Suprapubic skin (tissue), 4 donors: ENCODE measurements around the gene OTOF. TPM values are rescaled to one million over a fixed set of nuclear protein-coding genes. Genes with fewer than 3 reads are reported as not detected.

Experiments
- DNase-seq, 2 donors: peaks; one replicate each; pipeline ENCODE4 v3.0.0-alpha.2; 2019; ENCODE audit warnings: low spot score in 2 of 2
- H3K27ac ChIP-seq: fragments of 200-600 bp; sonication (generic); one replicate; pipeline ENCODE4 v1.5.1; 2019
- H3K27me3 ChIP-seq: fragments of 200-600 bp; sonication (generic); one replicate; pipeline ENCODE4 v1.5.1; 2019
- H3K36me3 ChIP-seq: fragments of 200-600 bp; sonication (generic); one replicate; pipeline ENCODE4 v1.5.1; 2019
- H3K4me1 ChIP-seq: fragments of 200-600 bp; sonication (generic); one replicate; pipeline ENCODE4 v1.5.1; 2019
- H3K4me3 ChIP-seq: fragments of 200-600 bp; sonication (generic); one replicate; pipeline ENCODE4 v1.5.1; 2019; ENCODE audit warnings: mild to moderate bottlenecking
- H3K9me3 ChIP-seq: fragments of 200-600 bp; sonication (generic); one replicate; pipeline ENCODE4 v1.5.1; 2019
- CTCF ChIP-seq, 2 donors: fragments of 200-600 bp in 1 of 2; fragments of 450-650 bp in 1 of 2; sonication (generic) in 1 of 2; IDR thresholded peaks; one replicate each; pipeline ENCODE4 v1.5.1; 2016 to 2019; ENCODE audit warnings: antibody characterized with exemption in 2 of 2, mild to moderate bottlenecking in 1 of 2, moderate library complexity in 1 of 2
- EP300 ChIP-seq: sonication (generic); formaldehyde crosslinking; IDR thresholded peaks from one replicate; pipeline ENCODE4 v1.6.1; 2017; ENCODE audit warnings: antibody characterized with exemption
- POLR2A ChIP-seq, 2 donors: fragments of 450-650 bp; IDR thresholded peaks; one replicate each; pipeline ENCODE4 v1.6.1; 2017; ENCODE audit warnings: antibody characterized with exemption in 2 of 2, mild to moderate bottlenecking in 2 of 2, moderate library complexity in 2 of 2
- POLR2AphosphoS5 ChIP-seq, 3 donors: sonication (generic); formaldehyde crosslinking; IDR thresholded peaks; one replicate each; pipeline ENCODE4 v1.6.1; 2017; ENCODE audit warnings: antibody characterized with exemption in 3 of 3
- WGBS: methylation state at CpG from one replicate; pipeline ENCODE4 v1.1.5; 2018; 5-methylcytosine and 5-hydroxymethylcytosine counted together
- total RNA-seq, 4 donors: library from RNA; depleted of rRNA; stranded (reverse); fragments of >200 nt; gene quantifications; one replicate each; pipeline ENCODE4 v1.1.0, GENCODE V29; 2016

The OTOF gene
- total RNA-seq, 4 donors from 2014 or later, result 0.16 to 0.39 (median 0.17) TPM; not detected in 1

- no peak overlapping the region for H3K4me3 ChIP-seq
- no peaks in the 10 kb centered on the region for H3K36me3 ChIP-seq
- peaks cover 5% of the 10 kb centered on the region for H3K27me3 ChIP-seq
- H3K9me3 ChIP-seq, result no peaks in the 10 kb centered on the region
- 95% methylated on average over 9 of the region's 9 CpGs for WGBS
- TF ChIP-seq POLR2AphosphoS5 (IDR thresholded peaks at IDR 0.05), result no peak
- TF ChIP-seq POLR2A (IDR thresholded peaks at IDR 0.05), result no peak
- no peak for TF ChIP-seq CTCF (IDR thresholded peaks at IDR 0.05)
- TF ChIP-seq EP300, result no peak
- no peak for DNase-seq
- H3K4me1 ChIP-seq, result no peaks in the 10 kb centered on the region
- no peak overlapping the region for H3K27ac ChIP-seq
Observed at GRCh38 chr2:26448651-26449050, 29.3 kb downstream of the OTOF start.

GRCh38 chr2:26444236-26444635, 33.7 kb downstream of the OTOF start:
- Histone ChIP-seq H3K4me3 (no peak overlapping the region), H3K9me3 (no peaks in the 10 kb centered on the region), H3K27ac (no peak overlapping the region), H3K27me3 (no peaks in the 10 kb centered on the region), H3K4me1 (no peaks in the 10 kb centered on the region), H3K36me3 (no peaks in the 10 kb centered on the region)
- no peak for DNase-seq
- TF ChIP-seq CTCF (IDR thresholded peaks at IDR 0.05) (no peak), POLR2A (IDR thresholded peaks at IDR 0.05) (no peak), POLR2AphosphoS5 (IDR thresholded peaks at IDR 0.05) (no peak), EP300 (no peak)
- WGBS, result 87% methylated on average over 7 of the region's 7 CpGs

- Histone ChIP-seq H3K27ac (no peak overlapping the region), H3K27me3 (no peaks in the 10 kb centered on the region), H3K4me1 (no peaks in the 10 kb centered on the region), H3K4me3 (no peak overlapping the region), H3K36me3 (no peaks in the 10 kb centered on the region), H3K9me3 (no peaks in the 10 kb centered on the region)
- no peak for DNase-seq
- WGBS, result 72% methylated on average over 3 of the region's 3 CpGs
- TF ChIP-seq EP300 (no peak), POLR2A (IDR thresholded peaks at IDR 0.05) (no peak), CTCF (IDR thresholded peaks at IDR 0.05) (no peak), POLR2AphosphoS5 (IDR thresholded peaks at IDR 0.05) (no peak)
Observed at GRCh38 chr2:26442707-26443106, 35.2 kb downstream of the OTOF start.

- Histone ChIP-seq H3K36me3 (no peaks in the 10 kb centered on the region), H3K4me1 (no peaks in the 10 kb centered on the region), H3K4me3 (no peak overlapping the region), H3K9me3 (no peaks in the 10 kb centered on the region), H3K27ac (no peak overlapping the region), H3K27me3 (no peaks in the 10 kb centered on the region)
- no peak for TF ChIP-seq POLR2AphosphoS5 (IDR thresholded peaks at IDR 0.05)
- no peak for TF ChIP-seq POLR2A (IDR thresholded peaks at IDR 0.05)
- TF ChIP-seq EP300, result no peak
- TF ChIP-seq CTCF (IDR thresholded peaks at IDR 0.05), result no peak
- 97% methylated on average over 2 of the region's 2 CpGs for WGBS
- DNase-seq, result no peak
Observed at GRCh38 chr2:26442301-26442700, 35.6 kb downstream of the OTOF start.

- TF ChIP-seq POLR2AphosphoS5 (IDR thresholded peaks at IDR 0.05) (no peak), EP300 (no peak), CTCF (IDR thresholded peaks at IDR 0.05) (no peak), POLR2A (IDR thresholded peaks at IDR 0.05) (no peak)
Observed at GRCh38 chr2:26438926-26439325, 39.0 kb downstream of the OTOF start.

More at GRCh38 chr2:26438926-26439325, 39.0 kb downstream of the OTOF start:
- no peaks in the 10 kb centered on the region for H3K9me3 ChIP-seq
- H3K4me1 ChIP-seq, result no peaks in the 10 kb centered on the region
- WGBS, result 66% methylated on average over 5 of the region's 5 CpGs
- DNase-seq, result no peak
- no peak overlapping the region for H3K27ac ChIP-seq
- H3K36me3 ChIP-seq, result no peaks in the 10 kb centered on the region
- no peaks in the 10 kb centered on the region for H3K27me3 ChIP-seq
- no peak overlapping the region for H3K4me3 ChIP-seq
